ENCODE results near the gene ARHGAP42.
A peak's percentile ranks its signal among the peaks of the same experiment; 100 is the strongest.

DNA sequence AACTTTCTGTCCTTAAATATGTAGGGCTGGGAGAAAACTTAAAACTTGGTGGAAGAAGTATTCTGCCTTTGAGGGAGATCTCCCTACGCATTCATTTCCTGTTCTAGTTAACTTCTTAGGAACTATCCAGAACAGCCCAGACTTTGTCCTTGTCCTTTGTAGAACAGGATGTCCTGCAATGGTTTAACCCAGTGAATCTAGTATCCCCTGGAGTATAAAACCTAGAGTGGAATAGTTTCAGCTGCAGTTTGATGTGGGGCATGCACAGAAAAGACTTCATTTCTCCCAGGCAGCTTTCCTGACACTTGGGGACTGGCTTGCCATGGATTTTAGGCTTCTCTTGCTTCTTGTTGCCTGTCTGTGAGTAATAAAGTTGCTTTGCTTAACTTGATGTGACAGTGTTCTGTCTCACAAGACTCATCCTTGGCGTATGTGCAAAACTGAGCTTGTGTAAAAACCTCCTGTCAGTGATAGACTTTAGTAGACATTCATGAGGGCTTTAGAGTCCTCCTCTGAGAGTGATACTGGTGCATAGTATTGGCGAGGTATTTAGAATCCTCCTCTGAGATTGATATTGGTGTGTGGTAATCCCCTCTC, 28.2 kb downstream of the ARHGAP42 start:
- no peak for TF ChIP-seq CTCF (IDR thresholded peaks at IDR 0.05)
- peak in 1 of 2 donors; percentile 30 for TF ChIP-seq POLR2A (IDR thresholded peaks at IDR 0.05)
